GM13976 (cell line): Measurements from ENCODE around the gene MED22.
"Not testable (repeated sequence)": the region's sequence is repeated elsewhere in the genome, so short reads cannot be mapped to it uniquely, and the experiment has no call there.

Source experiments
- DNase-seq: peaks from one replicate; pipeline ENCODE4 v3.0.0; 2012; ENCODE audit warnings: low spot score
- CTCF ChIP-seq: IDR thresholded peaks from 2 replicates; pipeline ENCODE4 v1.5.1; 2012; ENCODE audit warnings: borderline replicate concordance, mild to moderate bottlenecking; ENCODE audit not compliant: insufficient read depth; ENCODE audit errors: extremely low read depth, missing control alignments, control extremely low read depth
- in situ Hi-C: fragments of 300-500 bp; cut with MboI; formaldehyde crosslinking; loops from one replicate; pipeline ENCODE4 v1.12.0; 2022; ENCODE audit warnings: low sequenced_read_pairs, mixed read lengths, inconsistent platforms; ENCODE audit not compliant: unreplicated experiment

MED22 gene

GRCh38 chr9:133304158-133304470 is 43.8 kb downstream of the MED22 start:
- in situ Hi-C loops: no loop called here
- no peak for TF ChIP-seq CTCF
- no peak for DNase-seq

- in situ Hi-C loops: no loop called here
- no peak for TF ChIP-seq CTCF
- no peak for DNase-seq
These were observed 44.4 kb downstream of the MED22 start for GRCh38 chr9:133303266-133304157.

- TF ChIP-seq CTCF: no peak
- in situ Hi-C loops: no loop called here
- DNase-seq: no peak
These were observed 46.4 kb downstream of the MED22 start for GRCh38 chr9:133301253-133302230.

- in situ Hi-C loops, DNase-seq: not testable (repeated sequence)
These were observed 47.9 kb downstream of the MED22 start for GRCh38 chr9:133299996-133300395.

- in situ Hi-C loops: no loop called here
- no peak for DNase-seq
- no peak for TF ChIP-seq CTCF
These were observed 53.7 kb downstream of the MED22 start for GRCh38 chr9:133294257-133294656.

- no peak for DNase-seq
- no peak for TF ChIP-seq CTCF
- in situ Hi-C loops: no loop called here
These were observed 57.1 kb downstream of the MED22 start for GRCh38 chr9:133290751-133291302.
